ENCODE measurements around the gene BCL2L15. TPM values are rescaled to one million over a fixed set of nuclear protein-coding genes. Genes with fewer than 3 reads are reported as not detected.

Gene BCL2L15
- total RNA-seq, 1 experiment from 2014 or later: 0.17 TPM

DNA sequence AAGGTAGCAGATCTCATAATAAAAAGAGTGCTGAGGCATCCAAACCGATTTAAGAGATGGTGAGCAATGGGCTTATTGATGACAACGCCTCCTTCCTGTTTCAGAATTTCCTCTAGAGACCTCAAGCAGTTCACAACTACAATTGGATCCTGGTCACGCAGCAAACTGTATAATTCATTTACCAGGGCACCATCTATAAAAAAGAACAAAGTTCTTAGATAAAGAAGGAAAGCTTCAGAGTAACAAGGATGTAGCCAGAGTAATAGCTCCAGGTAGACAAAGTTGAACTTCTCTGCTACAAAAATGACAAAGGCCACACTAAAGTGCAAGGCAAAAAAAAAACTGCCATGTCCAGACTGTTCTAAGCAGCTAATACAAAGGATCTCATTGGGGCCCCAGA is 13.8 kb upstream of the BCL2L15 start:
- H3K27me3 Mint-ChIP-seq (ENCODE audit: low read depth): no peaks in the 10 kb centered on the region
- ChIA-PET POLR2A (no interaction called here), CTCF (no interaction called here)
- H3K9me3 Mint-ChIP-seq: no peaks in the 10 kb centered on the region
- DNase-seq (ENCODE audit: low spot score) (no peak), ATAC-seq (no peak)
- TF ChIP-seq ZNF396 (CRISPR knock-in tag; IDR thresholded peaks at IDR 0.05; ENCODE audit: borderline replicate concordance) (no peak), ZNF121 (CRISPR knock-in tag; IDR thresholded peaks at IDR 0.05) (no peak)
- H3K4me3 Mint-ChIP-seq: no peak overlapping the region
- H3K27ac Mint-ChIP-seq: no peak overlapping the region
- H3K36me3 Mint-ChIP-seq: peaks cover 25% of the 10 kb centered on the region
- peaks cover 7% of the 10 kb centered on the region for H3K4me1 Mint-ChIP-seq

DNA sequence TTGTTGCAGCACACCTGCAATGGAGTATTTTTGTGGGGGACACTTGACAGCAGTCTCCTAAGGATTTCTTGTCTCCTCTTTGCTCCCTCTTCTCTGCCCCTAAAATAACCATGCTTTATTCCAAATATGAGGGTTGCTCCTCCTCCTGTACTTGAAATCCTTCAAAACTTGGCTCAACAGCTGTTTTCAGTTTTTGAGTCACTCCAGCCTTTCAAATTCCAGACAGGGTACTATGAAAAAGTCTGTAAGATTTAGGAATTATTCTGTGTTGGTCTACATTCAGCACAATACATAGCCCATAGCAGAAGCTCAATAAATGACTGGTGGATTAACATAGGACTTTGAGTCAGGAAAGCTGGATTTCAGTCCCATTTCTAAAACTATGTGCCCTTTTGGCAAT is 11.7 kb upstream of the BCL2L15 start:
- H3K4me3 Mint-ChIP-seq: no peak overlapping the region
- H3K27me3 Mint-ChIP-seq (ENCODE audit: low read depth): no peaks in the 10 kb centered on the region
- CTCF ChIA-PET: no interaction called here
- POLR2A ChIA-PET: no interaction called here
- TF ChIP-seq FOXK1 (CRISPR knock-in tag; IDR thresholded peaks at IDR 0.05) (no peak), PRRX2 (CRISPR knock-in tag; IDR thresholded peaks at IDR 0.05) (no peak), ZNF317 (CRISPR knock-in tag; IDR thresholded peaks at IDR 0.05; ENCODE audit: borderline replicate concordance, low read depth) (no peak), ARID4B (CRISPR knock-in tag; IDR thresholded peaks at IDR 0.05; ENCODE audit: borderline replicate concordance) (no peak), RELA (CRISPR knock-in tag; IDR thresholded peaks at IDR 0.05; ENCODE audit: borderline replicate concordance) (no peak), PRDM15 (CRISPR knock-in tag; IDR thresholded peaks at IDR 0.05) (no peak), ETV6 (CRISPR knock-in tag; IDR thresholded peaks at IDR 0.05) (no peak), ZNF232 (CRISPR knock-in tag; IDR thresholded peaks at IDR 0.05) (no peak), ESRRA (CRISPR knock-in tag; IDR thresholded peaks at IDR 0.05; ENCODE audit: borderline replicate concordance) (no peak), ZBTB43 (CRISPR knock-in tag; IDR thresholded peaks at IDR 0.05) (no peak), ZNF512 (CRISPR knock-in tag; IDR thresholded peaks at IDR 0.05; ENCODE audit: borderline replicate concordance) (no peak), NR3C1 (CRISPR knock-in tag; conservative IDR thresholded peaks at IDR 0.05; ENCODE audit: low read depth) (no peak), SOX15 (CRISPR knock-in tag; IDR thresholded peaks at IDR 0.05) (no peak), SMAD3 (CRISPR knock-in tag; IDR thresholded peaks at IDR 0.05; ENCODE audit: borderline replicate concordance) (no peak), MYBL2 (CRISPR knock-in tag; IDR thresholded peaks at IDR 0.05) (no peak), ELF4 (CRISPR knock-in tag; IDR thresholded peaks at IDR 0.05; ENCODE audit: low read depth) (no peak)
- TF ChIP-seq, protein P1, sequence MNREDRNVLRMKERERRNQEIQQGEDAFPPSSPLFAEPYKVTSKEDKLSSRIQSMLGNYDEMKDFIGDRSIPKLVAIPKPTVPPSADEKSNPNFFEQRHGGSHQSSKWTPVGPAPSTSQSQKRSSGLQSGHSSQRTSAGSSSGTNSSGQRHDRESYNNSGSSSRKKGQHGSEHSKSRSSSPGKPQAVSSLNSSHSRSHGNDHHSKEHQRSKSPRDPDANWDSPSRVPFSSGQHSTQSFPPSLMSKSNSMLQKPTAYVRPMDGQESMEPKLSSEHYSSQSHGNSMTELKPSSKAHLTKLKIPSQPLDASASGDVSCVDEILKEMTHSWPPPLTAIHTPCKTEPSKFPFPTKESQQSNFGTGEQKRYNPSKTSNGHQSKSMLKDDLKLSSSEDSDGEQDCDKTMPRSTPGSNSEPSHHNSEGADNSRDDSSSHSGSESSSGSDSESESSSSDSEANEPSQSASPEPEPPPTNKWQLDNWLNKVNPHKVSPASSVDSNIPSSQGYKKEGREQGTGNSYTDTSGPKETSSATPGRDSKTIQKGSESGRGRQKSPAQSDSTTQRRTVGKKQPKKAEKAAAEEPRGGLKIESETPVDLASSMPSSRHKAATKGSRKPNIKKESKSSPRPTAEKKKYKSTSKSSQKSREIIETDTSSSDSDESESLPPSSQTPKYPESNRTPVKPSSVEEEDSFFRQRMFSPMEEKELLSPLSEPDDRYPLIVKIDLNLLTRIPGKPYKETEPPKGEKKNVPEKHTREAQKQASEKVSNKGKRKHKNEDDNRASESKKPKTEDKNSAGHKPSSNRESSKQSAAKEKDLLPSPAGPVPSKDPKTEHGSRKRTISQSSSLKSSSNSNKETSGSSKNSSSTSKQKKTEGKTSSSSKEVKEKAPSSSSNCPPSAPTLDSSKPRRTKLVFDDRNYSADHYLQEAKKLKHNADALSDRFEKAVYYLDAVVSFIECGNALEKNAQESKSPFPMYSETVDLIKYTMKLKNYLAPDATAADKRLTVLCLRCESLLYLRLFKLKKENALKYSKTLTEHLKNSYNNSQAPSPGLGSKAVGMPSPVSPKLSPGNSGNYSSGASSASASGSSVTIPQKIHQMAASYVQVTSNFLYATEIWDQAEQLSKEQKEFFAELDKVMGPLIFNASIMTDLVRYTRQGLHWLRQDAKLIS (CRISPR knock-in tag; IDR thresholded peaks at IDR 0.05; ENCODE audit: borderline replicate concordance): no peak
- TF ChIP-seq, protein P2, sequence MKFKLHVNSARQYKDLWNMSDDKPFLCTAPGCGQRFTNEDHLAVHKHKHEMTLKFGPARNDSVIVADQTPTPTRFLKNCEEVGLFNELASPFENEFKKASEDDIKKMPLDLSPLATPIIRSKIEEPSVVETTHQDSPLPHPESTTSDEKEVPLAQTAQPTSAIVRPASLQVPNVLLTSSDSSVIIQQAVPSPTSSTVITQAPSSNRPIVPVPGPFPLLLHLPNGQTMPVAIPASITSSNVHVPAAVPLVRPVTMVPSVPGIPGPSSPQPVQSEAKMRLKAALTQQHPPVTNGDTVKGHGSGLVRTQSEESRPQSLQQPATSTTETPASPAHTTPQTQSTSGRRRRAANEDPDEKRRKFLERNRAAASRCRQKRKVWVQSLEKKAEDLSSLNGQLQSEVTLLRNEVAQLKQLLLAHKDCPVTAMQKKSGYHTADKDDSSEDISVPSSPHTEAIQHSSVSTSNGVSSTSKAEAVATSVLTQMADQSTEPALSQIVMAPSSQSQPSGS (CRISPR knock-in tag; IDR thresholded peaks at IDR 0.05; ENCODE audit: borderline replicate concordance, low read depth): no peak
- ATAC-seq: no peak
- peaks cover 25% of the 10 kb centered on the region for H3K36me3 Mint-ChIP-seq
- DNase-seq (ENCODE audit: low spot score): no peak
- no peak overlapping the region for H3K27ac Mint-ChIP-seq
- no peaks in the 10 kb centered on the region for H3K9me3 Mint-ChIP-seq
- peaks cover 4% of the 10 kb centered on the region for H3K4me1 Mint-ChIP-seq

All from WTC11 (cell line).